Fibroblast of skin of right biceps (primary cell): ENCODE measurements around the gene TBC1D8.

Experiments
- DNase-seq: peaks from one replicate; pipeline ENCODE4 v3.0.0-alpha.2; 2013

Gene TBC1D8

DNA sequence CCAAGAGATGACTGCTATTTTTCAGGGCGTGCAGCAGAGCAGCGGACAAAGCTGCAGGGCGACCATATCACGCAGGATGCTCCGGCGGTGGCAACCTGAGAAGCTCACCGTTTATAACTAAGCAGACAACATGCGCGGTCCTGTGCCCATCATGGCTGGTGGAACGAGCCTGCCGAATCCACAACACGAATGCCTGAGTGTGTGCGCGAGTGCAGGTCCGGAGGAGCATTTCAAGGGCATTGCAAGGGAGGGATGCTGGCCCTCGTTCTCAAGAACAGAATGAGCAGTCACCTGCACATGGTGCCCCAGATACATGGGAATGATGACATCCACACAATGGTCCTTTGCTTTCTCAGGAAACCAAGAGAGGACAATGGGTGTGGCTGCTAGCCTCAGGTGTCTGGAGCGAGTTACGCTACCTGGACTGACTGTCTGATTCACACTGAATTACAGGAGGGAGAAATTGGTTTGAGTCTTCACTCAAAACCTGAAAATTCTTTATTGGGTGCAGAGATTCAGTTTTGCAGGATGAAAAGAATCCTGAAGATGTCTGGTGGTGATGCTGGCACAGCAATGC, 39.8 kb downstream of the TBC1D8 start:
- no peak for DNase-seq

DNA sequence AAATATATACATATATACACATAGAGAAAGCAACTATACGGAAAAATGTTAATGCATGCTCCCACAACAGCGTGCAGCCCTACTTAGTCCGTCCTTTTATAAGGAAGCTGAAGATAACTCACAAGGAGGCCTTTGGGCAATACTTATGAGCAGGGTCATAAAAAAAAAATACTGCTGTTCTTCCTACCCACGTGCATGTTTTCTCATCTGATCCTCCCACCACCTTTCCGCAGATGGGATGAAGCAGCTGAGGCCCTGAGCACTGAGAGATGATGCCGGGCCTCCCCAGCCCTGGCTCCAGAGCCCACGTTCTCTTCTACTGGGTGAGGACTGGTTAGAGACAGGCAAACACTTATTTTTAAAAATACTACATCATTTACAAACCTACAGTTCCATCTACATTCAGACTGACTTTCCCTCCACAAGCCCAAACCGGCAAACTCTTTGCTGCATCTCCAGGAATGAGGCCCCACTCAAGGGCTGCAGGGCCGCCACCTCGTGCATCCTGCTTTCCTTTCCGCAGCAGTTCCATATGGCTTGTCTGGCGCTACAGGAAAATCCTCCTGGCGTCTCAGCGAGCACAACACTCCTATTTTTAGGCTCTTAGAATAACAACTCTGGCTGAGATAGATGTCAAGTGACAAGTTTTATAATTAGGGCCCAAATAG, 41.6 kb downstream of the TBC1D8 start:
- no peak for DNase-seq

DNA sequence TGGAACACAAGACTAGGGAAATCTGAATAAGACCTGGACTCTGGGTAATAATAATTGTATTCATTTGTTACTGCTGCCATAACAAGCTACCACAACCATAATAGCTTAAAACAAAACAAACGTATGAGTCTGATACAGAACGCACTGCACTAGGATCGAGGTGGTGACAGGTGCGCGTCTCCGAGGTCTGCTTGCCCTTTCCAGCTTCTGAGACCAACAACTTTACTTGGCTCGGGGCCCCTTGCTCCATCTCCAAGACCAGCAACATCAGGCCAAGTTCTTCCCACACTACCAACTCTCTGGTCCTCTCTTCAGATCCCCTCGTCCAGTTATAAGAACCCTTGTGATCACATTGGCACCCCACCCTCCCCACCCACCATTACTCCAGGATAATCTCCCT, 42.8 kb downstream of the TBC1D8 start:
- no peak for DNase-seq

DNA sequence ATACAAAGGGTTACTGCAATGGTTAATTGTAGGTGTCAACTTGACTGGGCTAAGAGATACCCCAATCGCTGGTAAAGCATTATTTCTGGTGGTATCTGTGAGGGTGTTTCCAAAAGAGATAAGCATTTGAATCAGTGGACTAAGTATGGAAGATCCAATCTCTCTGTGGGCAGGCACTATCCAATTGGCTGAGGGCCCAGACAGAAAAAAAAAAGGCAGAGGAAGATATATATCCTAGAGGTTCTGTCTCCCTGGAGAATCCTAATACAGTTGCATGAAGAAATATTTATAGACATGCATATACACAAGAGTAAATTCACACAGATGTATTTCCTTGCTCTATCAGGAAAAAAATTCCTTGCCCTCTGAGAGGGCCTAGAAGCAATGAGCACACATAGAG, 43.9 kb downstream of the TBC1D8 start:
- DNase-seq: no peak

DNA sequence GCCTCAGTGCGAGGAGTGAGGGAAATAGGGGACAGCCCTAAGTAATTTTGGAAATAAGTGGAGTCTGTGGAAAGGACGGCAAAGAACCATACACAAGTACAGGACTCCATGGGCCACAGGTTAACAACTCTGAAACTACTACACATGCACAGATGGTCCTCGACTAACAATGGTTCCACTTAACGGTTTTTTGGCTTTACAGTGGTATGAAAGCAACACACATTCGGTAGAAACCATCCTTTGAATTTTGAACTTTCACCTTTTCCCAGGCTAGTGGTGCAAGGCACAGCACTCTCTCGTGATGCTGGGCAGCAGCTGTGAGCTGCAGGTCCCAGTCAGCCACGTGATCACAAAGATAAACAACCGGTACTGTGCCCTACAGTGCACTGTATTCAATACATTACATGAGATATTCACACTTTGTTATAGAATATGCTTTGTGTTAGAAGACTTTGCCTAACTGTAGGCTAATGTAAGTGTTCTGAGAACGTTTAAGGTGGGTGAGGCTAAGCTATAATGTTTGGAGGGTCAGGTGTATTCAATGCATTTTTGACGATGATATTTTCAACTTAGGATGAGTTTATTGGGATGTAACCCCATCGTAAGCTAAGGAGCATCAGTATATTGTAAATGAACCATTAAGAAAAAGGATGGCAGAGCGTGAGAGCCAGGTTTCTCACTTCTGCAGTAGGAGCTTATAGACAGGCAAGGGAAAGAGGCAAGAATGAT, 44.6 kb downstream of the TBC1D8 start:
- no peak for DNase-seq

DNA sequence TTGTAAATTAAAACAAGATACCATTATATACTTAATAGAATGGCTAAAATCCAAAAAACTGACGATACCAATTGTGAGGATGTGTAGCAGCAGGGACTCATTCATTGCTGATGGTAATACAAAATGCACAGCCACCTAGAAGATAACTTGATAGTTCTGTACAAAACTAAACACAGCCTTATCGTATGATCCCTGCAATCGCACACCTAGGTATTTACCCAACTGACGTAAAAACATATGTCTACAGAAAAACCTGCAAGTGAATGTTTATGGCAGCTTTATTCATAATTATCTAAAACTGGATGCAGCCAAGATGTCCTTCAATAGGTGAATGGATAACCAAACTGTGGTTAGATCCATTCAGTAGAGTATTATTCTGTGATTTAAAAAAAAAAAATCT, 45.5 kb downstream of the TBC1D8 start:
- DNase-seq: no peak

DNA sequence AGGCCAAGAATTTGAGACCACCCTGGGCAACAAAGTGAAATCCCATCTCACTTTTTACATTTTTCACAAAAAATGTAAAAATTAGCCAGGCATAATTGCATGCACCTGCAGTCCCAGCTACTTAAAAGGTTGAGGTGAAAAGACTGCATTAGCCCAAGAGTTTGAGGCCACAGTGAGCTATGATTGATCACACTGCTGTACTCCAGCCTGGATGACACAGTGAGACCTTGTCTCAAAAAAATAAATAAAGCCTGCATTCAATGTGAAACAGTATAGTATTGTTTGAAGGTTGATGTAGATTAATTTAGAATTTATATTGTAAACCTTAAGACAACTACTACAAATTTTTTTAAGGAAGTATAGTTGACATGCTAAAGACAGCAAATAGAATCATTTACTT, 53.5 kb downstream of the TBC1D8 start:
- DNase-seq: no peak

DNA sequence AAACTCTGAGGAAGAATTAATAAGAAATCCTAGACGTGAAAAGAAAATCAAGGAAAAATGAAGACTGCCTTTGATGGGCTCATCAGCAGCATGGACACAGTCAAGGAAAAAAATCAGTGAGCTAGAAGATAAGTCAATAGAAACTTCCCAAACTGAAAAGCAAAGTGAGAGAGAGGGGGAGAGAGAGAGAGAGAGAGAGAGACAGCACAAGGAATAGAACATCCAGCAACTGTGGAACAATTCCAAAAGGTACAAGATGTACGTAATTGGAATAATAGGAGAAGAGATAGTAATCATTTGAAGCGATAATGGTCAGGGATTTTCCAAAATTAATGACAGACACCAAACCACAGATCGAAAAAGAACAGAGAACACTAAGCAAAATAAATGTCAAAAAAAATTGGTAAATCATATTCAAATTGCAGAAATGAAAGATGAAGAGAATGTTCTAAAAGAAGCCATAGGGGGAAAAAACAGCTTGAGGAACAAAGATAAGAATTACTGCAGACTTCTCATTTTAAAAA, 54.5 kb downstream of the TBC1D8 start:
- no peak for DNase-seq

DNA sequence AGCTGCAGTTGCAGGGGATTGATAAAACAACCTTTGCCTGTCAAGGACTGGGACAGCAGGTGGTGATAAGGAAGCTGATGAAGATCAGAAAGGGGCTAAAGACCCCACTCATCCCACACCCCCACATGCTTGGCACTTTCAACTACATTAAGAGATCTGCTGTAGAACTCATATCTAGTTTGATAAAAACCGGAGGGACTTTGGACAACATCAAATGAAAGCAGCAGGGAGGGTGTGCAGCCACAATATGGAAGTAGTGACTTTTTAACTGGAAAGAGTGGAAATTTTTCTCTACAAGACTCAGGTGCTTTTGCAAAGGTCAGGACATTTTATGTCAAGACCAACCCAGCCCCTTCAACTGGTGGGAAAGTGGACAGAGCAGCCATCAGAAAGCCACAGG, 56.8 kb downstream of the TBC1D8 start:
- no peak for DNase-seq

DNA sequence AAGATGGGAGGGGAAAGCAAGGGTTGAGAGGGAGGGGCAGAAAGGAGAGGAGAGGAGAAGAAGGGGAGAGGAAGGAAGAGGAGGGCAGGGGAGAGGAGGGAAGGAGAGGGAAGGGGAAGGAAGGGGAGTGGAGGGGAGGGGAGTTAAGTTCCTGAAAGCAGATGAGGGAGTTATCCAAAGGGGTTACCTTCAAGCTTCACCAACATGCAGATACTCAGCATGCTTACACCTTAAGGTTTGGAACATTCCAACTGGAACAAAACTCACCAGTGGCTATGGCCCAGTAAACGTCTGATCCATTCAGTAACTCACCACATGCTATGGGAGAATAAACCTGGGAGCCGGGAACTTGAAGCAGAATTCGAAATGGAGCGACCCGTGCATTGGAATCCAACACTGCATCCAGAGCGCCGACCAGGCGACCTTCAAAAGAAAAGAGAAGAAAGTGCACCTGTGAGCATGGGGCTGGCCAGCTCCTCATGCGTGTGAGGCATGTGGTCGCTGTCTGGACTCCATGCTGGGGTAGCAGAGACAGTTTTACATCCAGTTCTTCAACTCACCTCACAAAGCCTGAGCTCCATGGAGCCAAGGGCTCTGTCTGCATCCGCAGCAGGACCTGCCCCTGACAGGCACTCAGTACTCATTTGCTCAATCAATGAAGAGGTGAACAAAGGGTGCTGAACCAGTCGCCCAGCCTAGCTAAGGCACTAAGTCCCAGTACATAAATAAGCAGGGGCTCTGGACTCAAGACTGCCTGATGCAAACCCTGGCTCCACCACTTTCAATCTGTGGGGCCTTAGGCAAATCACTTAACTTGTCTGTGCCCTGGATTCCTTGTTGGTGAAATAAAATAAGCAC, 61.0 kb downstream of the TBC1D8 start:
- DNase-seq: no peak

DNA sequence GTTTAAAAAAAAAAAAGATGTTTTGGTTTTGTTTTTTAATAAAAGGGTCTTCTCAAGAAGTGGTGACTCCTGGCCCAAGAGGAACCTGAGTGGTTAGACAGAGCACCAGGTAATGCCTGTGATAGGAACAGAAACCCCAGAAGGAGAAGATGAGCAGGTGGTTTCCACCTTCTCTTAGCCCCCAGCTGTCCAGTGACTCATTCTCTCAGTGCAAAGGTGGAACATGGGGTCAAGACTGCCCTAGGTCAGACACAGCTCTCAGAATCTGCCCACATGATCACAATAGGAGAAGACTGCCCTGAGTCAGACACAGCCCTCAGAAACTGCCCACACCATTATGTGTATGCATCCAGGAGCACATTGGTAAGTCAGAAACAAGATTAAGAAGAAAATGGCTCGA, 61.8 kb downstream of the TBC1D8 start:
- no peak for DNase-seq

DNA sequence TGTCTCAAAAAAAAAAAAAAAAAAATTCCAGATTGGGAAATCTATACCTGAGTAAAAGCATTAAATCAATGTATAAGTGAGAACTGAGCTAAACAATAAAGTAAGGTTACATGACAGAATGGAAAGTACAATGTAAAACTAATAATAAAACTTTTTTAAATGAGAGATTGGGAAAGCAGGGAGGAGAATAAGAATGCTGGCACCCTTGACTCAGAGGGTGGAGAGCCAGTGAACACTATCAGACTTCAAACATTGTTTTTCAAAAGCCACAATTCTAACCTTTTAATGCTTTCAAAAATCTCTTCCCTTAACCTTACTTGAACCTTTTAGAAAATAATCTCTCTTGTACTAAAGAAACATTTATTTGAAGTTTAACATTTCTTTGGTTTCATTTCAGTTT, 63.5 kb downstream of the TBC1D8 start:
- DNase-seq: no peak

DNA sequence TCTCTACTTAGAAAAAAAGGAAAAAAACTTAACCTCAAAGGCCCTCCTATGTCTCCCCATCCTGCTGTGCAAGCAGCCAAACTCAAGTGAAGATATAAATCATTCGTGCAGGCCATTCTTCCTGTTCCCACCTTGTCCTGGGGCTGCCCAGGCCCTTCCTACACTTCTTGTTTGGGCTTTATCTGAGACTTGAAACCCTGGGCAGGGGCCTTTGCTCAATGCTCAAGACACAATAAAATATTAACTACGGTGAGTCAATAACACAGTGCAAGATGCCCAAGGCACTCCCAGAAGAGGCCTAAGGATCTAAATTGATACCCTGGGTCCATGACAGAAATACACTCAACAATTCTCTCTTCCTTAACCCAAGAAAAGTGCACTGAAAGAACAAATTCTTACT, 67.6 kb downstream of the TBC1D8 start:
- DNase-seq: no peak

DNA sequence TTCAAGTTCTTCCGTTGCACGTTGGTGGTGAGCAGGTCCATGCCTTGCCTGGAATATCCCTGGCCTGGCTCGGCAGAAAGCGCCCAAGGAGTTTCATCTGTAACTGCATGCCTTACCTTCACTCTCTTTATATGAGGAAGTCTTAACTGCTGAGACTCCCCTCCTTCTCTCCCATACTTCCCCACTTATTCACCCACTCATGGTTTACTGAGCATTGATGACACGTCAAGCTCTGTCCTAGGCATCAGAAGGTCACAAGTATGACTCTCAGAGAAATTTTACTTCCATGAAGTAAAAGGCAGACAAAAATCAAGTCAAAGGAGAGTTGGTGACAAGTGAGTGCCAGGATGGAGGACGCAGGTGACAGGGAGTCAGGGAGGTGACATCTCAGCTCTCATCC, 68.2 kb downstream of the TBC1D8 start:
- no peak for DNase-seq

DNA sequence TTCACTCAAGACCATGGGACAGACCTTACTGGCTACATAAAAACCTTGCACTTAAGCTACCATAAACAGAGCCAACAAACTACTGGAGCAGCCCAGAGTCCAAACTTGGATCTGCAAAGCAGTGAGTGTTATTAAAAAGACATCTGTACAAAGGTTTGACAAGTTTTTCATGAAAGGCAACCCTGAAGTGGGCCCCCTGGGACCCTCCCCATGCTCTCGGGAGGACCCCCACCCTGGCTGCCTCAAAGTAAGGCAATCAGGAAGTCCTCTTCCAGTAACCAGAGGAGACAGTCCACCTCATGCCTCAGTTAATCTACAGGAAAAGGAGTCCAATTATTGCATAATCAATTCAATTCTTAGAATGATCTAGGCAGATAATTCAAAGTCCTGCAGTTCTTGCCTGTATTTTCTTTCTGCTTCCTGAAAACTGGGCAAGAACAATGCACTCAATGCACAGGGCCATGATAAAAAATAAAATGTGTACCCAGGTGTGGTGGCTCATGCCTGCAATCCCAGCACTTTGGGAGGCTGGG, 69.7 kb downstream of the TBC1D8 start:
- no peak for DNase-seq

DNA sequence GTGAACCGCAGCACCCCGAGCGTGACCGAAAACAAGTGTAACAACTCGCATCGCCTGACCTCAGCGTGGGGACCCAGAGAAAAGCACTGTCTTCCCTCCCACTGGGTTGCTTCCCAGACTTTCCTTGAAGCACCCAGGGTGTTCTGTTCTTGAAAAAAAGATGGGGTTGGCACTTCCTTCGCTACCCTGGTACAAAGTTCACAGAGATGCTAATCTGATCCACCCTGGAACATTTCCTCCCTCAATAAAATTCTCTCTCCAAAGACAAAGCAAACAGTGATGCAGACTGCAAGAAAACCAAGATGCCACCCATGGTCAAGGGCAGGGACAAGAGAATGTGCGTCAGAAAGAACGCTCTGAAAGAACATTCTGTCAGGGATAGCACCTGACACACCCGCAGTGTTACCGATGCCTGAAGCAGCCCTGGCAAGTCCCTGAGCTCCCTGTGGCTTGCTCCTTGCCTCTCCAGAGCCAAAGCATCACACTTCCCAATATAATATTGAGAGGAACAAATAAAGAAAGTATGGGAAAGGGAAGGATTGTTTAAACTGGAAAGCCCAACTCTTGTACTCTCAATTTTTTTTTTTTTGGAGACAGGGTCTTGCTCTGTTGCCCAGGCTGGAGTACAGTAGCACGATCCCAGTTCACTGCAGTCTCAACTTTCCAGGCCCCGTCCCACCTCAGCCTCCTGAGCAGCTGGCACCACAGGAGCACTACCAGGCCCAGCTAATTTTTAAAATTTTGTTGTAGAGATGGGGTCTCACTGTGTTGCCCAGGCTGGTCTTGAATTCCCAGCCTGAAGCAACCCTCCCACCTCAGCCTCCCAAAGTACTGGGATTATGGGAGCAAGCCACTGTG, 70.7 kb downstream of the TBC1D8 start:
- DNase-seq: no peak

DNA sequence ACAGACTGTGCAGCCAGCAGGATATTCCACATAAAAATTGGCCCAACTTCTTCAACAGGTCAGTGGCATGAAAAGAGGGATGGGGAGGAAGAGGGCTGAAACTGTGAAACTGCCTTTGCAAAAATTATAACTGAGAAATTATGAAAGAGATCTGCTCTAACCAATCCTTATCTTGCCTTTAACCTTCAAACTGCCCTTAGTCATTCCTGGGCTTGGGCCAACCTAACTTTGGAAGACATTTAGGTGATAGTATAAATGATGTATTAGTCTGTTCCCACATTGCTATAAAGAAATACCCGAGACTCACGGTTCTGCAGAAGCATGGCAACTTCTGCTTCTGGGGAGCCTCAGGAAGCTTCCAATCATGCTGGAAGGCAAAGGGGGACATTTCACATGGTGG, 74.6 kb downstream of the TBC1D8 start:
- no peak for DNase-seq

DNA sequence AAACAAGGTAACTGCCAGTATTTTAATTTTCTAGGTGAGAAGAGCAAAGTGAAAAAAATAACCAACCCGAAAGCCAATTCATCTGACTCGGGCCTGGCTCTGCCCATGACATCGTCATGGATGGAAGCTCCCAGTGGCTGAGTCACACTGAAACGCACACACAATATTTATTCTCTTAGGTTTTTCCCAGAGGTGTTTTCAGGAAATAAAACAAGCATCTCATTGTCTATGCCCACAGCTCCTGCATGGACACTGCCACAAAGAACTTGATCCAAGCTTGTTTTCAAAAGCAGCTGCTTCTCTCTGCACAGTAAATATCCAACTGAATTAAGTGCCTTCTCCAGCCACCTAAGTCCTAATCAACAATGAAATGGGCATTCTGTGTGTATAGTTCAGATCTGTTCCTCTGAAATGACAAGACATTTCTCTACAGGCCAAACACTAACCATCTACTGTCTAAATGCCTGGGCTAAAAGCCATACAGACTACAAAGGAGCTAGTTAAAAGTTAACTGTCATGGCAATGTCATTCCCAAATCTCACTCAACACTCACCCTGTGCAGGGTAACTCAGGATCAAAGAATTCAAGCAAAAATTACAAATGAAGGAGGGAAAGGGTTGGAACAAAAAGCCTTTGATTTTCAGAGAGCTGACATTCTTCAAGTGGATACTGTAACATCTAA, 86.2 kb downstream of the TBC1D8 start:
- peak; percentile 22 for DNase-seq

DNA sequence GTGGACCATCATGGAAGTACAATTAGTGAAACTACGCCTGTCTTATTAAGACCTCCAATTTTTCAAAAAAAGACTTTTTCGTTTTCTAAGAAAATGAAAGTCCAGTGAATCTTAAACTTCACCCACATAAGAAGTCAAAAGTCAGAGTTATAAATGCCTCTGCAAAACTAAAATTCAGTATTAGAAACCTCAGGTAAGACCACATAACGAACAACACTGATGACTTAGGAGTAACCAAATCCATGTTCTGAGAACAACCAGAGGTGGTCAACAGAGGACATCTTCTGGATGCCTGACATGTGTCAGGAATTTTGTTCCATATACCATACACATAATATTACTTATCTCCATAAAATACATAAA, 86.7 kb downstream of the TBC1D8 start:
- DNase-seq: no peak

DNA sequence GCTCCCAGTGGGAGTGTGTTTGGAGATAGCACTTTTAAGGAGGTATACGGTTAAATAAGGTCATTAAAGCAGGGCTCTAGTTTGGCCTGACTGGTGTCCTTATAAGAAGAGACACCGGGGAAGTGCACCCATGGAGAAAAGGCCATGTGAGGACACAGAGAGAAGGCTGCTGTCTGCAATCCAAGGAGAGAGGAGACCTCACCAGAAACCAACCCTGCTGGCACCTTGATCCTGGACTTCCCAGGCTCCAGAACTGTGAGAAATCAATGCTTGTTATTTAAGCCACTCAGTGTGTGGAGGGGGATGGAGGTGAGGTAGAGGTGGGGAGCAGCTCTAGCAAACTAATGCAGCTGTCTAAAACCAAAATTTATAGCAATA, 87.1 kb downstream of the TBC1D8 start:
- DNase-seq: no peak

DNA sequence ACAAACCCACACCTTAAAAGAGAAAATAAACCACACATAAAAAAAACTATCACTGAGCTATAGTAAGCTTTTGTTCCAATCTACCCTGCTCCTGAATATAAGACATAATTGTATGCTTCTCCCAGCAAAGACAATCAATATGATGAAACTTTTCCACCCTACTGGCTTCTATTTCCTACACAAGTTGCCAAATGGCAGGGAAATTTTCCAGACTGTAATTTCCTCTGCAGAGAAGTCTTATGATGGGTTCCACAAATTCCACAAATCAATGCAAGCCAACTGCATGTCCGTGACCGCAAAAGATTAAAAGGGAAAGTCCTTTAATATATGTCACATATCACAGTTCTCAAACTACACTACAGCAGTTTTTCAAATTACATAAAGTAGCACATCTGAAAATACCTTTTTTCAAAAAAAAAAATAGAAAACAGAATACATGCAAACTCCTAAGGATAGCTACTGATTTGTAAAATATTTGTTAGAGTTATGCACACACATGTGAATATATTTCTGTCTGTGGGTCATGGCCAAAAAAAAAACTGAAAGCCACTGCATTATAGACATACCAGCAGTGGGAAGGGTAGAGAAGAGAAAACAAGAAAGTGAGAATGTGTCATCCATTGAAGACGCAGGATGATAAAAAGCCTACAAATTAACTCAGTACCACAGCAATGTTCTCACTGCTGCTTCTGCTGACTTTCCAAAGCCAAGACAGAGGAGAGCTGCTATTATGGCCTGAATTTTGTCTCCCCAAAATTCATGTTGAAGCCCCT, 87.6 kb downstream of the TBC1D8 start:
- peak; percentile 79 for DNase-seq
